IPS-15b (cell line): ENCODE data around the gene MAVS.

Experiments
- H3K27me3 ChIP-seq: one replicate; pipeline ENCODE4 v1.6.1; 2013; ENCODE audit warnings: low read length; ENCODE audit not compliant: control insufficient read depth, insufficient read depth
- H3K36me3 ChIP-seq: one replicate; pipeline ENCODE4 v1.6.1; 2013; ENCODE audit warnings: low read length; ENCODE audit not compliant: control insufficient read depth, insufficient read depth
- H3K4me1 ChIP-seq: one replicate; pipeline ENCODE4 v1.6.1; 2013; ENCODE audit warnings: mild to moderate bottlenecking, low read length; ENCODE audit not compliant: control insufficient read depth, insufficient read depth
- H3K4me3 ChIP-seq: one replicate; pipeline ENCODE4 v1.5.1; 2013; ENCODE audit warnings: low read depth, low read length
- H3K9ac ChIP-seq: one replicate; pipeline ENCODE4 v1.6.1; 2013; ENCODE audit warnings: low read depth, mild to moderate bottlenecking, low read length
- H3K9me3 ChIP-seq: one replicate; pipeline ENCODE4 v1.6.1; 2013; ENCODE audit warnings: mild to moderate bottlenecking, low read length; ENCODE audit not compliant: control insufficient read depth, insufficient read depth

MAVS gene

GRCh38 chr20:3846740-3847428, at the start of gene MAVS:
MAVS (plus strand) TSS chr20:3846834; CDS start chr20:3854625, 7,791 bp downstream.
- Histone ChIP-seq H3K4me3 (peak within 1 kb of the TSS; percentile 89), H3K27me3 (no peaks in the 10 kb centered on the region), H3K36me3 (no peaks in the 10 kb centered on the region), H3K9ac (peak within 1 kb of the TSS; percentile 81), H3K9me3 (no peaks in the 10 kb centered on the region), H3K4me1 (no peaks in the 10 kb centered on the region)

- Histone ChIP-seq H3K4me3 (peak overlapping the region; percentile 79), H3K4me1 (peaks cover 12% of the 10 kb centered on the region), H3K36me3 (peaks cover 5% of the 10 kb centered on the region), H3K9me3 (no peaks in the 10 kb centered on the region), H3K9ac (no peak overlapping the region), H3K27me3 (peaks cover 9% of the 10 kb centered on the region)
Measured at GRCh38 chr20:3797226-3797545, 49.4 kb upstream of the MAVS start.

- Histone ChIP-seq H3K9me3 (no peaks in the 10 kb centered on the region), H3K36me3 (peaks cover 10% of the 10 kb centered on the region), H3K4me3 (peak overlapping the region; percentile 79), H3K27me3 (peaks cover 9% of the 10 kb centered on the region), H3K9ac (no peak overlapping the region), H3K4me1 (peaks cover 12% of the 10 kb centered on the region)
Measured at GRCh38 chr20:3797592-3798372, 48.9 kb upstream of the MAVS start.

GRCh38 chr20:3798373-3798768, 48.3 kb upstream of the MAVS start:
- H3K9ac ChIP-seq = no peak overlapping the region
- H3K36me3 ChIP-seq = peaks cover 16% of the 10 kb centered on the region
- no peak overlapping the region for H3K4me3 ChIP-seq
- peaks cover 12% of the 10 kb centered on the region for H3K4me1 ChIP-seq
- H3K27me3 ChIP-seq = peaks cover 9% of the 10 kb centered on the region
- H3K9me3 ChIP-seq = no peaks in the 10 kb centered on the region

- H3K27me3 ChIP-seq = peaks cover 9% of the 10 kb centered on the region
- peaks cover 21% of the 10 kb centered on the region for H3K36me3 ChIP-seq
- no peaks in the 10 kb centered on the region for H3K9me3 ChIP-seq
- no peak overlapping the region for H3K4me3 ChIP-seq
- no peak overlapping the region for H3K9ac ChIP-seq
- H3K4me1 ChIP-seq = peaks cover 12% of the 10 kb centered on the region
Measured at GRCh38 chr20:3798908-3799248, 47.8 kb upstream of the MAVS start.

GRCh38 chr20:3800256-3800877, 46.3 kb upstream of the MAVS start:
- Histone ChIP-seq H3K4me3 (no peak overlapping the region), H3K9ac (no peak overlapping the region)

GRCh38 chr20:3800878-3801260, 45.8 kb upstream of the MAVS start:
- Histone ChIP-seq H3K9ac (no peak overlapping the region), H3K27me3 (peaks cover 9% of the 10 kb centered on the region), H3K9me3 (no peaks in the 10 kb centered on the region), H3K4me3 (no peak overlapping the region), H3K4me1 (peaks cover 12% of the 10 kb centered on the region), H3K36me3 (peaks cover 26% of the 10 kb centered on the region)

More at GRCh38 chr20:3800256-3800877, 46.3 kb upstream of the MAVS start:
- Histone ChIP-seq H3K27me3 (peaks cover 9% of the 10 kb centered on the region), H3K4me1 (peaks cover 12% of the 10 kb centered on the region), H3K9me3 (no peaks in the 10 kb centered on the region), H3K36me3 (peaks cover 26% of the 10 kb centered on the region)

GRCh38 chr20:3801299-3801698, 45.3 kb upstream of the MAVS start:
- peaks cover 14% of the 10 kb centered on the region for H3K4me1 ChIP-seq
- H3K27me3 ChIP-seq = peaks cover 9% of the 10 kb centered on the region
- no peaks in the 10 kb centered on the region for H3K9me3 ChIP-seq
- H3K36me3 ChIP-seq = peaks cover 26% of the 10 kb centered on the region
- H3K9ac ChIP-seq = no peak overlapping the region
- H3K4me3 ChIP-seq = no peak overlapping the region

- Histone ChIP-seq H3K4me3 (no peak overlapping the region), H3K9ac (no peak overlapping the region), H3K36me3 (peaks cover 26% of the 10 kb centered on the region), H3K9me3 (no peaks in the 10 kb centered on the region), H3K27me3 (peaks cover 6% of the 10 kb centered on the region), H3K4me1 (peaks cover 13% of the 10 kb centered on the region)
Measured at GRCh38 chr20:3801846-3802245, 44.8 kb upstream of the MAVS start.

- Histone ChIP-seq H3K36me3 (peaks cover 26% of the 10 kb centered on the region), H3K4me1 (peaks cover 19% of the 10 kb centered on the region)
Measured at GRCh38 chr20:3802524-3803239, 44.0 kb upstream of the MAVS start.

GRCh38 chr20:3803289-3803688, 43.3 kb upstream of the MAVS start:
- no peak overlapping the region for H3K9ac ChIP-seq
- H3K4me1 ChIP-seq = peaks cover 22% of the 10 kb centered on the region
- H3K36me3 ChIP-seq = peaks cover 26% of the 10 kb centered on the region
- H3K9me3 ChIP-seq = no peaks in the 10 kb centered on the region
- no peak overlapping the region for H3K4me3 ChIP-seq
- no peaks in the 10 kb centered on the region for H3K27me3 ChIP-seq

More at GRCh38 chr20:3802524-3803239, 44.0 kb upstream of the MAVS start:
- Histone ChIP-seq H3K4me3 (no peak overlapping the region), H3K27me3 (no peaks in the 10 kb centered on the region), H3K9ac (no peak overlapping the region), H3K9me3 (no peaks in the 10 kb centered on the region)
